Activated naive CD4-positive, alpha-beta T cell treated with anti-CD3 and anti-CD28 coated beads, Interleukin-2, amount 10 ng/mL, durations not matched to agents 7 days and 5 days (primary cell): ENCODE results near the gene KIAA1217.

Experiments
- CTCF ChIA-PET: fragments of 350-600 bp; sonication (Branson Sonifier 250); formaldehyde crosslinking; loops from one replicate; lab custom pipeline; 2021; ENCODE audit warnings: antibody characterized with exemption; lab: Charles Lee
- DNase-seq: peaks from one replicate; pipeline ENCODE4 v3.0.0-alpha.2; 2020
- H3K27ac Mint-ChIP-seq: one replicate; pipeline ENCODE4 v1.8.0; 2021; ENCODE audit warnings: mild to moderate bottlenecking, moderate library complexity, mixed read lengths
- H3K27me3 Mint-ChIP-seq: one replicate; pipeline ENCODE4 v1.8.0; 2021; ENCODE audit warnings: mild to moderate bottlenecking, mixed read lengths
- H3K36me3 Mint-ChIP-seq: one replicate; pipeline ENCODE4 v1.8.0; 2021; ENCODE audit warnings: mixed read lengths
- H3K4me1 Mint-ChIP-seq: one replicate; pipeline ENCODE4 v1.8.0; 2021; ENCODE audit warnings: mixed read lengths
- H3K4me3 Mint-ChIP-seq: one replicate; pipeline ENCODE4 v1.8.0; 2021; ENCODE audit warnings: mild to moderate bottlenecking, moderate library complexity, mixed read lengths
- H3K9me3 Mint-ChIP-seq: one replicate; pipeline ENCODE4 v1.8.0; 2021; ENCODE audit warnings: mixed read lengths

The KIAA1217 gene

GRCh38 chr10:24197263-24197662 lies 11.7 kb upstream of the KIAA1217 start:
- Mint-ChIP-seq H3K27me3 (peaks cover 5% of the 10 kb centered on the region), H3K9me3 (no peaks in the 10 kb centered on the region), H3K36me3 (no peaks in the 10 kb centered on the region), H3K4me1 (no peaks in the 10 kb centered on the region), H3K27ac (no peak overlapping the region), H3K4me3 (no peak overlapping the region)
- no peak for DNase-seq
- CTCF ChIA-PET: interaction anchor here (1.7 to 2.1 kb wide), 2 partner anchors 202 to 1039 kb away, joined by 4 to 5 read pairs; no protein-coding TSS in a partner anchor

GRCh38 chr10:24201503-24202180 lies 7.3 kb upstream of the KIAA1217 start:
- Mint-ChIP-seq H3K27me3 (peaks cover 8% of the 10 kb centered on the region), H3K36me3 (no peaks in the 10 kb centered on the region), H3K27ac (no peak overlapping the region), H3K4me1 (no peaks in the 10 kb centered on the region), H3K4me3 (no peak overlapping the region), H3K9me3 (no peaks in the 10 kb centered on the region)
- DNase-seq: no peak
- CTCF ChIA-PET: no interaction called here

GRCh38 chr10:24202181-24202570 lies 6.8 kb upstream of the KIAA1217 start:
- no peak overlapping the region for H3K4me3 Mint-ChIP-seq
- H3K27ac Mint-ChIP-seq: no peak overlapping the region
- no peaks in the 10 kb centered on the region for H3K4me1 Mint-ChIP-seq
- H3K9me3 Mint-ChIP-seq: no peaks in the 10 kb centered on the region
- H3K36me3 Mint-ChIP-seq: no peaks in the 10 kb centered on the region
- peaks cover 13% of the 10 kb centered on the region for H3K27me3 Mint-ChIP-seq
- DNase-seq: no peak
- CTCF ChIA-PET: no interaction called here

GRCh38 chr10:24205821-24206220 lies 3.1 kb upstream of the KIAA1217 start:
- H3K27ac Mint-ChIP-seq: no peak overlapping the region

GRCh38 chr10:24206334-24206733 lies 2.6 kb upstream of the KIAA1217 start:
- Mint-ChIP-seq H3K36me3 (no peaks in the 10 kb centered on the region), H3K4me3 (no peak overlapping the region), H3K27me3 (peaks cover 46% of the 10 kb centered on the region), H3K4me1 (peaks cover 12% of the 10 kb centered on the region), H3K9me3 (no peaks in the 10 kb centered on the region), H3K27ac (no peak overlapping the region)
- CTCF ChIA-PET: no interaction called here
- no peak for DNase-seq

More at GRCh38 chr10:24205821-24206220, 3.1 kb upstream of the KIAA1217 start:
- Mint-ChIP-seq H3K4me3 (no peak overlapping the region), H3K27me3 (peaks cover 46% of the 10 kb centered on the region), H3K36me3 (no peaks in the 10 kb centered on the region), H3K4me1 (peaks cover 12% of the 10 kb centered on the region), H3K9me3 (no peaks in the 10 kb centered on the region)
- CTCF ChIA-PET: no interaction called here
- DNase-seq: no peak

- Mint-ChIP-seq H3K27ac (no peak overlapping the region), H3K4me1 (peaks cover 12% of the 10 kb centered on the region), H3K36me3 (no peaks in the 10 kb centered on the region), H3K27me3 (peaks cover 46% of the 10 kb centered on the region), H3K4me3 (no peak overlapping the region), H3K9me3 (no peaks in the 10 kb centered on the region)
- CTCF ChIA-PET: no interaction called here
- DNase-seq: no peak
These were observed 2.0 kb upstream of the KIAA1217 start for GRCh38 chr10:24206926-24207325.

GRCh38 chr10:24207341-24207740 lies 1.6 kb upstream of the KIAA1217 start:
- no peaks in the 10 kb centered on the region for H3K9me3 Mint-ChIP-seq
- CTCF ChIA-PET: interaction anchor here (0.6 kb wide), 1 partner anchor 929 kb away, joined by 3 read pairs; no protein-coding TSS in a partner anchor
- no peaks in the 10 kb centered on the region for H3K36me3 Mint-ChIP-seq
- no peak overlapping the region for H3K4me3 Mint-ChIP-seq
- H3K27me3 Mint-ChIP-seq: peaks cover 43% of the 10 kb centered on the region
- no peak overlapping the region for H3K27ac Mint-ChIP-seq
- DNase-seq: no peak
- H3K4me1 Mint-ChIP-seq: peaks cover 12% of the 10 kb centered on the region

- no peak for DNase-seq
- Mint-ChIP-seq H3K4me1 (peaks cover 12% of the 10 kb centered on the region), H3K4me3 (no peak overlapping the region), H3K9me3 (no peaks in the 10 kb centered on the region), H3K36me3 (no peaks in the 10 kb centered on the region), H3K27ac (no peak overlapping the region), H3K27me3 (peaks cover 40% of the 10 kb centered on the region)
- CTCF ChIA-PET: interaction anchor here (0.6 kb wide), 1 partner anchor 930 kb away, joined by 3 read pairs; no protein-coding TSS in a partner anchor
These were observed 942 bp upstream of the KIAA1217 start for GRCh38 chr10:24207781-24208611.

- Mint-ChIP-seq H3K36me3 (no peaks in the 10 kb centered on the region), H3K4me1 (peaks cover 12% of the 10 kb centered on the region), H3K9me3 (no peaks in the 10 kb centered on the region), H3K27me3 (peaks cover 40% of the 10 kb centered on the region), H3K27ac (no peak overlapping the region), H3K4me3 (peak overlapping the region; percentile 32)
- CTCF ChIA-PET: interaction anchor here (0.9 kb wide), 1 partner anchor 295 kb away, joined by 4 read pairs; no protein-coding TSS in a partner anchor
- DNase-seq: no peak
These were observed 464 bp downstream of the KIAA1217 start for GRCh38 chr10:24209432-24209771.

GRCh38 chr10:24209946-24210491 lies 1.1 kb downstream of the KIAA1217 start:
- Mint-ChIP-seq H3K9me3 (no peaks in the 10 kb centered on the region), H3K36me3 (no peaks in the 10 kb centered on the region), H3K4me1 (peaks cover 12% of the 10 kb centered on the region), H3K27ac (no peak overlapping the region), H3K4me3 (no peak overlapping the region), H3K27me3 (peaks cover 40% of the 10 kb centered on the region)
- DNase-seq: no peak
- CTCF ChIA-PET: interaction anchor here (0.9 kb wide), 1 partner anchor 294 kb away, joined by 4 read pairs; no protein-coding TSS in a partner anchor

GRCh38 chr10:24210501-24210900 lies 1.6 kb downstream of the KIAA1217 start:
- H3K36me3 Mint-ChIP-seq: no peaks in the 10 kb centered on the region
- no peaks in the 10 kb centered on the region for H3K9me3 Mint-ChIP-seq
- DNase-seq: no peak
- H3K27me3 Mint-ChIP-seq: peaks cover 41% of the 10 kb centered on the region
- peaks cover 12% of the 10 kb centered on the region for H3K4me1 Mint-ChIP-seq
- H3K4me3 Mint-ChIP-seq: no peak overlapping the region
- CTCF ChIA-PET: no interaction called here
- H3K27ac Mint-ChIP-seq: no peak overlapping the region

- no peak for DNase-seq
- Mint-ChIP-seq H3K4me3 (no peak overlapping the region), H3K27ac (no peak overlapping the region), H3K9me3 (no peaks in the 10 kb centered on the region), H3K27me3 (peaks cover 27% of the 10 kb centered on the region), H3K4me1 (peaks cover 12% of the 10 kb centered on the region), H3K36me3 (no peaks in the 10 kb centered on the region)
- CTCF ChIA-PET: no interaction called here
These were observed 4.3 kb downstream of the KIAA1217 start for GRCh38 chr10:24213266-24213665.

- CTCF ChIA-PET: no interaction called here
- no peak for DNase-seq
- H3K4me3 Mint-ChIP-seq: no peak overlapping the region
- H3K27me3 Mint-ChIP-seq: peaks cover 20% of the 10 kb centered on the region
- H3K36me3 Mint-ChIP-seq: no peaks in the 10 kb centered on the region
- H3K27ac Mint-ChIP-seq: no peak overlapping the region
- H3K9me3 Mint-ChIP-seq: no peaks in the 10 kb centered on the region
- peaks cover 10% of the 10 kb centered on the region for H3K4me1 Mint-ChIP-seq
These were observed 4.9 kb downstream of the KIAA1217 start for GRCh38 chr10:24213881-24214280.

- H3K27me3 Mint-ChIP-seq: peaks cover 12% of the 10 kb centered on the region
- H3K27ac Mint-ChIP-seq: no peak overlapping the region
These were observed 5.8 kb downstream of the KIAA1217 start for GRCh38 chr10:24214762-24215161.

More at GRCh38 chr10:24214762-24215161, 5.8 kb downstream of the KIAA1217 start:
- peaks cover 2% of the 10 kb centered on the region for H3K4me1 Mint-ChIP-seq
- no peak for DNase-seq
- H3K36me3 Mint-ChIP-seq: no peaks in the 10 kb centered on the region
- CTCF ChIA-PET: no interaction called here
- H3K4me3 Mint-ChIP-seq: no peak overlapping the region
- no peaks in the 10 kb centered on the region for H3K9me3 Mint-ChIP-seq
